ENCODE data around the gene UBAP1.
"Not testable (repeated sequence)": the region's sequence is repeated elsewhere in the genome, so short reads cannot be mapped to it uniquely, and the experiment has no call there.

UBAP1 gene

DNA sequence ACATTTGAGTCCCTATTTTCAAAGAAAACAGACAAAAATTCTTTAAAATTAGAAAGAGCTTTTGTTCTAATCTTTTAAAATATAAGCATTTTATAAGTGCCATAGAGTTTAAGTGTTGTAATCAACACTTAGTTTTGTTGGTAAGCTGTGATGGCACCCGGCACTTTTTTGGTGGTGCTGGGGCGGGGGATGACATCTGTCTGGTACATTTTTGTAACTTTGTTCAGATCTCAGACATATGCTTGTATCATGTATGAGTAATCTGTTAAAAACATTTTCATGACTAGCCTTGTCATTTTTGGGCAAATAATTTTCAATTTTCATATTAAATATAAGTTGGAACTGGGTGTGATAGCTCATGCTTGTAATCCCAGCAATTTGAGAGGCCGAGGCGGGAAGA is 51.7 kb downstream of the UBAP1 start:
- DNase-seq = no peak

DNA sequence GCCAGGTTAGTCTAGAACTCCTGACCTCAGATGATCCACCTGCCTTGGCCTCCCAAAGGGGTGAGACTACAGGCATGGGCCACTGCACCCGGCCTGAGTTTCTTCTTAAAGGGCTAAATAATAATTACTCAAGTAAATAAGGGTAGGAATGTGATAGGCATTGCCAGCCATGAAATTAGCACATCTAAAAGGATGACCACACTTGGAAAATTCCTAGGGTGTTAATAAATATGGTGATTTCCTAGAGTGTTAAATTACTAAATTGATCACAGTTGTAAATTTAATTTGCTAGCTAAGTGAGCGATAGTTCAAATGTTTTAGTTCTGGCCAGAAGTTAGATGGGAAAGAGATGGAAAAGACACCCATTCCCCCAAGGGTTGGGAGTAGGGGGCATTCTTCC is 53.4 kb downstream of the UBAP1 start:
- no peak for DNase-seq

DNA sequence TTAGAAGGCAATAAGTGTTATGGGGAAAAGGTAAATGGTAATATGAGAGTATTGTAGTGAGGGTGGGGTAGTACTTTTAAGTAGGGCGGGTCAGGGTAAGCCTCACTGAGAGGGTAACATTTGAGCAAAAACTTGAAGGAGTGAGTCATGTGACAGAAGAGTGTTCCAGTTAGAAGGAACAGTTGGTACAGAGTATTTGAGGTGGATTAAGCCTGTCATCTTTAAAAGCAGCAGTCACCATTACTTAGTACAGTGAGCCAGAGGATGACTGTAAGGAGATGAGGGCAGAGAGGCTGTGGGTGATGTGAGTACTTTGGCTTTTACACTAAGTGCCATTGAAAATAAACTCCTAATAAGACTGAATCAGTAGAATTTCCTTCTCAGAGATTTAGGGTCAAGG is 54.8 kb downstream of the UBAP1 start:
- DNase-seq = no peak

DNA sequence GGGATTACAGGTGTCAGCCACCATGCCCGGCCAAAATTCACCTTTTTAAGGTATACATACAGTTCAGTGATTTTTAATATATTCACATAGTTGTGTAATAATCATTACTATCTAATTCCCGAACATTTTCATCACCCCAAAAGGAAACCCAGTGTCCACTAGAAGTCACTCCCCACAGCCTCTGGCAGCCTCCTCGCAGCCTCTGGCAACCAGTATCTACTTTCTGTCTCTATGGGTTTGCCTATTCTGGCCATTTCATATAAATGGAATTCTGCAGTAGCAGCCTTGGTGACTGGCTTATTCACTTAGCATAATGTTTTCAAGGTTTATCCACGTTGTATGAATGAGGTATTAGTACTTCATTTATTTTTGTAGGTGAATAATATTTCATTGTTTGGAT is 59.0 kb downstream of the UBAP1 start:
- no peak for DNase-seq

DNA sequence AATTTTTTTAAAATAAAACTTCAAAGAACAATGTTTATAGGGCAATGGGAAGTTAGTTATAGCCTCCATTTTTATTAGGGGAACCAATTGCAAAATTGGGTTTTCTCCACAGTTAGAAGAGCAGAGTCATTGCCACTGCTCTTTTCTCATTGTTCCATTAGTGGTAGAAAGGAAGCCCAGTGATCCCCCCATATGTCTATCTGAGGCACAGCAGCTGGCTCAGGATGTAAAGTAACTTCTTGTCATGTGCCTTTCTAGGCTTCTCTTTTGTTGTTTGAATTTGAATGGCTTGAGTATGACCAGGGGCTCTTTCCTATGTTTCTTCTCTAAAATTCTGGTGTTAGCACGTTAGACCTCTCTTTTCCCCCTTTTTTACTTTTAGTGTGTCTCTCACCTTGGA is 61.2 kb downstream of the UBAP1 start:
- DNase-seq = no peak

DNA sequence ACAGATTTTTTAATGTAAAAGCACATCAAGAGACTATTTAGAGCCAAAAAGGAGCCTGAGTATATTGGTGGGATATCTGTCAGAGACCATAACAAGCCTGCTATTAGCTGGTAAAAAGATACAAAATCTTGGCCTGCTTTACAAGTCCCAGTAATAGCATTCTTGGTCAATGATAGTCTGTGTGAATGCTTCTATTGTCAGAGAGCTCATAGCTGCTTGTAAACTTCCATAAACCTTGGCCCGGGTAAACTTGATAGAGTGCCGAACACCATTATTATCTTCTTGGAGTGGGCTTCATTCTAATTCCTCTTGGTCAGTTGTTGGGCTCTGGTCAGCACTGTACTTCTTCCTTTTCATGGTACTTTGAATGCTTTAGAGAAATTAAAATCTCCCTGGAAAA is 64.0 kb downstream of the UBAP1 start:
- no peak for DNase-seq

DNA sequence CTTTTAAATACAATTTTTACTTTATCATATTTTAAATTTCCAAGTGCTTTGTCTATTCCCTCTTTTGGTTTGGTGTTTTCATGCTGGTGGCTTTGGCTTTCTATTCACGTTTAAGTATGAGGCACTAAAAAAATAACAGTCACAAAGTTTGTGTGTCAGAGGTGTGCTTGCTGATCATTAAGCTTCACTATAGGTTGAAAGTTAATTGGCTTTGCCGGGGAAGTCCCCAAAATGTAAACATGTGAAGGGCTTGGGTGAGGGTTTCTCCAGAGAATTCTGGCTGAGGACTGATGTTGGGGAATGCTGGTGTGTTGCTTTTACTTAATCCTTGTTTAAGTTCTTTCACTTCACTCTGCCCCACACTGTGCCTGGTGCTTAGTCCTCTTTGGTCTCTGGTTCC is 66.4 kb downstream of the UBAP1 start:
- DNase-seq = not testable (repeated sequence)

DNA sequence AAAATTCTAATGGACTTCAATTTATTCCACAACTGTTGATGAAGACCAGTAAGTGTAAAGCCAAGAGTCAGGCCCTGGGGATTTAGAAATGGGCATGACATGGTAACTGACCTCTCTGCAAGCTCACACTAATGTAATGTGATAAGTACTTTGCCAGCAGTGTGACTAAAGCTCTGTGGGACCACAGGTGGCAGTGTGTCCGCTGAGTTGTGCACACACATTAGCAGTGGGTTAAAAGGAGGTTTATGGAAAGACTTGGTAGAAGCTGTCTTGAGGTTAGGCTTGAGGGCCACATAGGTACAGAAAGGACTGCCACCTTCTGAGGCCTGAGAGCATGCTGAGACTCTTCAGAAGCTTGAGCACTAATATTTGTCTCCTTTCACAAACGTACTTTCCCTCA is 67.6 kb downstream of the UBAP1 start:
- no peak for DNase-seq

DNA sequence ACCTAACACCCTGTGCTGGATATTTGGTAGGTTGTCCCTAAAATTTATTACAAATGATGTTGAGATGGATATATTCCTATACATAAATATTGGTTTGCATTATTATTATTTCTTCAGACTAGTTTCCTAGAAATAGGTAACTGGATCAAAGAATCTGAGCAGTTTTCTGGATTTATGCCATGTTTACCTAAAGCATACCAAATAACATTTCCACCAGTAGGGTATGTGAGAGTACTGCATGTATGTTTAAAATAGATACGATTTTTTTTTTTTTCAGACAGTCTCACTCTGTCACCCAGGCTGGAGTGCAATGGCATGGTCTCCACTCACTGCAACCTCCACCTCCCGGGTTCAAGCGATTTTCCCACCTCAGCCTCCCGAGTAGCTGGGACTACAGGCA is 68.9 kb downstream of the UBAP1 start:
- DNase-seq = not testable (repeated sequence)

DNA sequence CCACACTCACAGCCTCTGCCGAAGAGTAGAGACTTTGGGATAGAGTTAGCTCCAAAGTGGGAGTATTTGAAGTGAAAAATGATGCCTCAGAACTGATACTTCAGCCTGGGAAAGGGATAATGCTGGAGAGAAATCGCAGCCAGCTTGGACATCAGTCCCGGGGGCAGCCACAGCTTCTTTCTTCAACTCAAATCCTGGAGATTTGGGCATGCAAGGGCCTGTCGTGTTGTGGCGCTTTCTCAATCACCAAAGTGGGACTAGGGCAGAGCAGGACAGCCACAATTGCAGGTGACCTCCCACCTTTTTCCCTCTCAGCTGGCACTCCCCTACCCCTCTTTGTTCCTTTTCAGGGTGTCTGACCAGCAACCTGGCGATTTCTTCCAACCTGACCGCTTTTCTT is 70.4 kb downstream of the UBAP1 start:
- DNase-seq = no peak

DNA sequence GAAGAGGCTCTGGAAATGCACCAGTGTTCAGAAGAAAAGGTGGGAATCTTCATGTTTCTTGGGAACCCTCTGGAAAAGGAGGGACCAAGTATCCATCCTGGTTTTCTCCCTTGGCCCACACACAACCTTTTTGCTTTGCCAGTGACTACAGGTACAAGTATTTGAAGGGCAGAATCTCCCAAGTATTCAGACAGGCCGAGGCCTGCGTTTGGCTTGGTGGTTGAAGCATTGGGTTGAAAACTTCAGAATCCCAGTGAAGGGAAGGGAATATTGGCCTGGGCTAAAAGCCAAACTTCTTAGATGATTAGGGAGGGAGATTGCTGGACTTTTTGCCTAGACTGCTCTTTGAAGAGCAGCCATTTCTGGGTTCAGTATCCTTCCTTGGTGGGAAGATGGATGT is 71.9 kb downstream of the UBAP1 start:
- no peak for DNase-seq

DNA sequence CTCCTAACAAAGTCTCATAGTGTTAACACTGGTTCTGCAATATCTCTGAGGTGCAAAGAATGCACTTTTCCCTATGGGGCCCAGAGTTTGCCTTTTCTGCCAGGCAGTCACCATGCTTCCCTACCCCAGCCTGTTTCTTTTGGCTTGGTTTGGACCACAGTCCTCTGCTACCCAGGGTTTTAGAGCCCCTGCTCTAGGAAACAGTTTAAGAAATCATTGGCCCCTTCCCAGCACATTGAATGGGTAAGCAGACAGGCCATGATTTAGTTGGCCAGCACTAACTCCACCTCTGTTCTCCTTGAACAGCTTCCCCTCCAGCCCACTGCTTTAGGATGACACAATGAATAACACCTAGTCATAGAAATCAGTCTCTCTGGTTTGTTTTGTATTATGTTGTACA is 73.2 kb downstream of the UBAP1 start:
- DNase-seq = no peak

DNA sequence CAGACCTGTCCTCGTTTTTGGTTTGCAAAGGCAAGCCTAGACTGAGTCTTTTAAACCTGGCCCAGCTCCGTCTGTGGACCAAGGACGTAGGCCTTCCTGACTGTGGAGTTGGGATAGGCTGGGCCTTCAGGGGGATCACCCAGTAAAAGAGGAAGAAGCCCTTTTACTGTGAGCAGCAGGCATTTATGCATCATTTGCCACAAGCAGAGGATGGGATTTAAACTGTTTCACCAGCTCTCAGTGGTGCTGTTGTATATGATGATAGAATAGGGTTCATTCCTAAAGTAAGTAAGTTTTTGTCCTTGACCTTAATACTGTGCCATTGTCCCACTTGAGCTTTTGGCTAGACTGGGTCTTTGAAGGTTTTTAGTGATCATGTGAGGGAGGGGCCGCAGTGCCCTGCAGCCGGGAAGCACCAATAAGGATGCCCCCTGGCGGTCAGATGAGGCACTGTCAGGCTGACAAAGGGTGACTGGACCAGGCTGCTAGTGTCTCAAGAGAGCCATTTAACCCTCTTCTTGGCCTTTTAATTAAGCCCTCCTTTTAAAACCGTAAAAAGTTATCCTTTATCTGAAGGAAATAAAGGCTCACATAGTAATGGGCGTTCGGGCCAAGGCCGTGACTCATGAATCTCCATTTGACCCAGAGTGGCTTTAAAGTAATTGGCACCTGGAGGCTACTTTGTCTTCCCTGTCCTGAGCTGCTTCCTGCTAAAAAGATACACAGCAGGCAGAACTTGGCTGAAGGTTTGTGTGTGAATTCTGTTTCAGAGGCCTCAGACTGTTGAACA is 74.0 kb downstream of the UBAP1 start:
- DNase-seq = peak; percentile 22

DNA sequence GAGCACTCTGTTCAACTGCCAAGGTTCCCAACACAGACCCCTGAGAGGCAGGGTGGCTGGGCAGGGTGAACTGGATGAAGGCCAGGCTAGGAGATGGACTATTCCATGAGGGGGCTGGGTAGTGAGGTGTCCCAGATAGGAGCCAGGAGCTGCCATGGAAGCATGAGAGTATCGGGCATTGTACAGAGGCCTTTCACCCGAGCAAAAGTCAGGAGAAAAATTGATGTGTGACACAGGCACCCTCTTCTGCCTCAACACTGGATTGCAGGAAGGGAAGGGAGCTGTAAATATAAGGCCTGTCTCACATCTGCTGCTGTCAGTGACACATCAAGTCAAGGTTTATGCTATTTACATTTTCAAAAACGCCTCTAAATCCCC is 74.6 kb downstream of the UBAP1 start:
- DNase-seq = no peak

DNA sequence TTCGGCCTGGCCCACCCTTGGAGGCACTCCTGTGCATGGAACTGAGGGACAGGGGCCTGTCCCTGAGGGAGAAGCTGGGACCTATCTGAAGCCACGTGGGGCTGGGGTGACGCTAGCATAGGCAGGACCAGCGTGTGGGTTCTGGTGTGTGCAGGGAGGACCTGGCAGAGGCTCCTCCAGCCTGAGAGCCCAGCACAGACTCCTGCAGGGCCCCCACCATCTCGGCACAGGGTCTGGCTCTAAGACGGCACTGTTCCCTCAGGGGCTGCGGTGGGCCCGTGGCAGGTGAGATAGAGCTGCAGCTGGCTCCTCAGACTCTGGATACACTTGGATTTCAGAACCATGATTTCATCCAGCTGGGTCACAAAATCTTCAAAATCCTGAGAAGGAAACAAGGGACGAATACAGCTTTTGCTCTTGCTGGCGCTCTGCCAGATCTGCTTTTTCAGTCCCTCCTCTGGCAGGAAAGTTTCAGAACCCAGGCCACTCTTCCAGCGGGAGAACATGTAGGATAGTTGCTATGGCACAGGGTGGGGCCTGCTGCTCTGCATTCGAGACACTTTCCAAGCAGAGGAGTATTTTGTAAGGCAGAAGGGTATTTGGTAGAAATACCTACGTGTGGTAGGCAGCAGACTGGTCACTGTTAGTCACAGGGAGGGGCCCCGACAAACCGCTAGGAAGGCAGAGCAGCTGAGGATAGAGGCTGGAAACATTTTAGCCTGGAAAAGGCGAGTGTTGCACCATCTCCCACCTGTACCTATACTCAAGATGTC is 75.5 kb downstream of the UBAP1 start:
- DNase-seq = no peak

DNA sequence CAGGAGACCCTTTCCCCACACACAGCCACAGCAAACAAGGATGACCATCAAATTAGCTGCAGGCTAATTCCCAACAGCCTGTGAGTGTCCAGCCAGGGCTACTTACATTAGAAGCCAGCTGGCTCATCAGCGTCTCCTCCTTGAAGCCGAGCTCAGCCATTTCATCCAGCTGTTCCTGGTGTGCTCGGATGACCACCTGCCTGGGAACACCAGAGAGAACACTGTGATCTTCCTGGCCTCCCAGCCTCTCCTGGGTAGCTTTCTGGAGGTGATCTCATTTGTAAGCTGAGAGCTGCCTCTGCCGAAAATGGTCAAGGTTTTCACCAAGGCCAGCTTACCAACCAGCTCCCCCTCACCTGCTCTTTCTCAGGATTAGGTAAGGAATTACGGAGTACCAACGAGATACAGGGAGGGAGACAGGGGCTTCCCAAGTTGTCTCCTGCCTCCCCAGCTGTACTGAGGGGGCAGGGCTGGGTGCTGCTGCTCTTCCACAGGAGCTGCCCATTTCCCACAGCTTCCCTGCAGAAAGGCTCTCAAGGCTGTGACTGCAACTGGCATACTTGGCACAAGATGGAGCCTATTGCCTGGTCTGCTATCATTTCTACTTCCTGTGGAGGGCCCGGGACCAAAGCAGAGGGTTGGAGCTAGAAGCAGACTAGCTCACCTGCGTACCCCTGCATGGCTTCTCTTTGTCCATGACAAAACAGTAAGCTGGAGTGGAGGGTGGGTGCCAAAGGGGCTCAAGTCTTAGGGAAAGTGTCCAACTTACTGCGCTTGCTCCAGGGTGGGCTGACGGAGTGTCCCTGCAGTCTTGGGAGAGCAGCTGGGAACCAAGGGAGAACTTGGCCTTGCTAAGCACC is 76.4 kb downstream of the UBAP1 start:
- no peak for DNase-seq

DNA sequence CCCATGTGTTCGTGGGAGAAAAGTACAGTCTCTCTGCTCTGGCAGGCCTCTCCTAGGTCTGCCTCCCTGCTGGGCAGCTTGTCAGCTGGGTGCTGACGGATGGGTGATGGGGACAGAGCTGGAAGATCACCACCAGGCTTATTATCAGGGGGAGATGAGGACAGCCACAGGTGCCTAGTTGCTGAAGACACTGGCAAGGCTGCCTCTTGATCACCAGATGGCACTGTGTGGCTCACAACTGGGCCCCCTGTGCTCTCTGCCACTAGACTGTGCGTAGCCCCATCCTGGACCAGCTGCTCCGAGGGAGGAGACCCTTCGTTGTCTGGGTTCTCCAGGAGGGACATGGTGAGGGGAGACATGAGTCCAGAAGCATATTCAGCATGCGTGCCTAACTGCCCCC is 77.3 kb downstream of the UBAP1 start:
- no peak for DNase-seq

DNA sequence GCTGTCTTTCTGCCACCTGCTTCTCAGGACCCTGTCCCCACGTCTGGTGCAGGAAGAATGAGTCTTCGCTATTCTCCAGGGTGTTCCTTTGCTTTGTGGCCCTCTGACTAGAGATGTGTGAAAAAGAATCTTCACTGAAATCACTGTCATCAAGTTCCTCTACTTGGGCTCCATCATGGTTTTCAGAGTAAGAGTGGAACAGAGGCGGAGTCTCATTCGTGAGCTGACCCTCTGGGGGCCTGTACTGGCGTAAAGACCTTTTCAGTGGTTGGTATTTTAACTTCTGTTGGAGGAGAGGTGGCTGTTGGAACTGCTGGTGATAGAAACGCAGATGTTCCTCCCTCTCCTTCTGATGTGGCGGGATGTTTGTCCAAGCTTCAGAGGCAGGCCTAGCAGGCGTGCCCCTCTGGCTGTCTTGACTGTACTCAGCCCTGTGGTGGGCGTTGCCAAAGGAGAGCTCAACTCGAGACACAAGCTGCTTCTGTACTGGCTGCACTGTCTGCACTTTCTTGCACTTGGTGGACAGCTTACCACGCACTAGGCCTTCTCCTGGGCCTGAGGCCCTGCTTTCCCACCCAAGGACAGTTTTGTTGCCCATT is 78.2 kb downstream of the UBAP1 start:
- DNase-seq = no peak

DNA sequence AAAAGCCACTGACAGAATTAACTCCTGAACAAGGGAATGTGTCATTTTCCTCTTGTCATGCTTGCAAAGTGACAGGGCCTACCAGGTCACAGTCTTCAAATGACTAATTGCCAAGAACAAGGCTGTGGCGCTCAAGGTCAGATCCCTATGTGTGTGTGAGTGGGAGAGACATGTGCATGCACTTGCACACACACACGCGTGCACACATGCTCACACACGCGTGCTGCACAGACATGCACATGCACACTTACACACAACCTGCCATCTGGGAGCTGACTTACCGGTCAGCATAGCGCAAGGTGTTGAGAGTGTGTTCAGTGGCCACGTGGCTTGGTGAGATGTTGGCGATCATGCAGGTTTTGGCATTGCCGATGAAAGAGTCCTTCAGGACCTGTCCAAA is 80.5 kb downstream of the UBAP1 start:
- DNase-seq = no peak

DNA sequence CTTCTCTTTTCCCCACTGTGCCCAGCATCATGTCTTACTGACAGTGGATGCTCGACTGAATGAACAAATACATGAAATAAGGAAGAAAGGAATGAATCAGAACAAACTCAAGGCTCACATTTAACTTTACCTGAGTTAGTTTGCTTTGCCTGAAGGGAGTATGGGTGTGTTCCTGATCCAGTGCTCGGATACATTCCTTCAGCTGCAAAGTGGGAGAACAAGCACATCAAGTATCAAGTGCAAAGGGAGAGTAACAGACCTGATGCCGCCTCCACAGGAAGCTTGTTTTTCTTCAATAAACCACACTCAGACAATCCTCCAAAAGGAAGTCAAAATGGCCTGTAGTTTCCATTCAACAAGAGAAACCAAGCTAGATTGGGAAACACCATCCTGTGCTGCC is 84.1 kb downstream of the UBAP1 start:
- DNase-seq = no peak

DNA sequence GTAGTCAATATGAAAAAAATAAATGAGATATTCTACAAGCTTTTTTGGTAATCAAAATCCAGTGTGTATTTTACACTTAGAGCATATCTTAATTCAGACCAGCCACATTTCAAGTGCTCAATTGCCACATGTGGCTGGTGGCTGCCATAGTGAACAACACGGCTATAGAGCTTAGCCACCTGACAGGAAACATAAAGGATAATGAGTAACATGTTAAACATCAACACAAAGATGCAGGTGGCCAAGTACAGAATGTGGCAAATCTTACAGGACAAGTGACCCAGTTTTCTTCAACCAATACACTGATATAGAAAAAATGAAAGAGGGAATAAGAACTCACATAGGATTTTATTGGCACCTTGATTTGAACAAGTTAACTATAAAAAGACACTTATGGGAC is 88.8 kb downstream of the UBAP1 start:
- DNase-seq = no peak

DNA sequence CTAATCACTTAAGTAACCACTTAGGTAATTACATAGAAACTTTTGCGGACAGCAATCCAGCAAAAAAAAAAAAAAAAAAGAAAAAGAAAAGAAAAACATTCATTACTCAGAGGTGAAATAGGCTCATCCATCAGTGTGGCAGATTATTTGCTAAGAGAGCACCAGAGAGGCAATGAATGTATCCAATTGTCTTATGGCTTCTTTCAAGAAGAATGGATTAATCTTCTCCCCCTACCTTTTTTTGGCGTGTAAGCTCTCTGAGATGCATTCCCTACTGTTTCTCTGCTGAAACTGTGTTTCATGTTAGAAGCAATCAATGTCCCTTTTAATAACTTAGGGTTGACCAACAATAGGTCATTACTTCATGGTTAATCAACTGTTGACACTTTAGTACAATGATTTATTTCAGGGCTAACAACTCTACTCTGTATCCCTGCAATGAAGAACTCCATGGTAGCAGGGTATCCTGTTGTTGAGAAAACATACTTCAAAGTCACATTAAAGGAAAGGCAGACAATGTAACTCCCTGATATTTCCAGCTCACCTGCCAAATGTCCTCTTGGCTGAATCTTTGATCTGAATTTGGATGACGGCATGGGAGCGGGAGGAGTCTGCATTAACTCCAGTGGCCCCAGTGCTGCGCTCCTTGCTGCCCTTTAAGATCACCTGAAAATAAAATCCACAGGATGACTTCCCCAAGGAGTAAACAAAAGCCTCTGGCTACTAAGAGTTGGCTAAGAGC is 92.6 kb downstream of the UBAP1 start:
- no peak for DNase-seq

DNA sequence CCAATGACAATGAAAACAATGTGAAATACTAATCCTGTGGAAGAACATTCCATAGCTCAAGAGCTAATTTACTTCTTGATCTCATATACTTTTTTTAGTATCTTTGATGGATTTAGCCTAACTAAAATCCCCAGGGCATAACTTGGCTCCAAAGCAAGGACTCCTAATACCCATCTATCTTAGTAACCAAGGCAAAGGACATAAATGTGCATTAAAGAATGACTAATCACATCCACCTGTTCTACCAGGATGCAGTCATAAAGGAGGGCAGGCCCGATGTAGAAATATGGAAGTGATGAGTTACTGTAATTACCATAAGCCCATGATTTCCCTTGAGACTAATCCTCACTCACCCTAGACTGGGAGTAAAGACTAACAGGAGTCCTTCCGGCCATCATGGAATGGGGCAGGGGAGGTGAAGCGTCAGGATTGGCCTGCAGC is 93.3 kb downstream of the UBAP1 start:
- DNase-seq = no peak

Data from NCI-H526 treated with DMSO at 0.1 percent for 48 hours (cell line).